Mesothelial cell of epicardium (in vitro differentiated cells): ENCODE results near the gene LDLRAD4. TPM values are rescaled to one million over a fixed set of nuclear protein-coding genes. Genes with fewer than 3 reads are reported as not detected.
A peak's percentile ranks its signal among the peaks of the same experiment; 100 is the strongest.

ENCODE experiments used
- DNase-seq, 2 experiments: peaks; one replicate each; pipeline ENCODE4 v3.0.0; 2021; ENCODE audit warnings: low spot score in 2 of 2; ENCODE audit not compliant: unreplicated experiment in 2 of 2
- H3K27ac Mint-ChIP-seq: 2 replicates; pipeline ENCODE4 v1.8.0; 2021; ENCODE audit warnings: mixed read lengths
- H3K27me3 Mint-ChIP-seq: 2 replicates; pipeline ENCODE4 v1.8.0; 2021; ENCODE audit warnings: low read depth, mixed read lengths
- H3K36me3 Mint-ChIP-seq: 2 replicates; pipeline ENCODE4 v1.8.0; 2021; ENCODE audit warnings: mixed read lengths
- H3K4me1 Mint-ChIP-seq: 2 replicates; pipeline ENCODE4 v1.8.0; 2021; ENCODE audit warnings: mixed read lengths
- H3K4me3 Mint-ChIP-seq: 2 replicates; pipeline ENCODE4 v1.8.0; 2021; ENCODE audit warnings: mild to moderate bottlenecking, moderate library complexity, mixed read lengths
- H3K9me3 Mint-ChIP-seq: 2 replicates; pipeline ENCODE4 v1.8.0; 2021; ENCODE audit warnings: mixed read lengths
- total RNA-seq: library from RNA; stranded (reverse); gene quantifications from 3 replicates; pipeline ENCODE4 v1.2.1, GENCODE V29; 2021
- TF ChIP-seq, protein P1 (sequence below): fragments of 200-600 bp; sonication (generic); IDR thresholded peaks from one replicate; pipeline ENCODE4 v1.5.0; 2021; ENCODE audit warnings: antibody characterized with exemption; ENCODE audit not compliant: unreplicated experiment

LDLRAD4 gene
- total RNA-seq, 1 donor from 2014 or later, result 29.7 TPM

- no peak overlapping the region for H3K4me3 Mint-ChIP-seq
- H3K27me3 Mint-ChIP-seq, result no peaks in the 10 kb centered on the region
- no peaks in the 10 kb centered on the region for H3K36me3 Mint-ChIP-seq
- no peak overlapping the region for H3K27ac Mint-ChIP-seq
- no peaks in the 10 kb centered on the region for H3K9me3 Mint-ChIP-seq
- peak in 1 of 2 experiments; percentile 42 for DNase-seq
- TF ChIP-seq, protein P1, sequence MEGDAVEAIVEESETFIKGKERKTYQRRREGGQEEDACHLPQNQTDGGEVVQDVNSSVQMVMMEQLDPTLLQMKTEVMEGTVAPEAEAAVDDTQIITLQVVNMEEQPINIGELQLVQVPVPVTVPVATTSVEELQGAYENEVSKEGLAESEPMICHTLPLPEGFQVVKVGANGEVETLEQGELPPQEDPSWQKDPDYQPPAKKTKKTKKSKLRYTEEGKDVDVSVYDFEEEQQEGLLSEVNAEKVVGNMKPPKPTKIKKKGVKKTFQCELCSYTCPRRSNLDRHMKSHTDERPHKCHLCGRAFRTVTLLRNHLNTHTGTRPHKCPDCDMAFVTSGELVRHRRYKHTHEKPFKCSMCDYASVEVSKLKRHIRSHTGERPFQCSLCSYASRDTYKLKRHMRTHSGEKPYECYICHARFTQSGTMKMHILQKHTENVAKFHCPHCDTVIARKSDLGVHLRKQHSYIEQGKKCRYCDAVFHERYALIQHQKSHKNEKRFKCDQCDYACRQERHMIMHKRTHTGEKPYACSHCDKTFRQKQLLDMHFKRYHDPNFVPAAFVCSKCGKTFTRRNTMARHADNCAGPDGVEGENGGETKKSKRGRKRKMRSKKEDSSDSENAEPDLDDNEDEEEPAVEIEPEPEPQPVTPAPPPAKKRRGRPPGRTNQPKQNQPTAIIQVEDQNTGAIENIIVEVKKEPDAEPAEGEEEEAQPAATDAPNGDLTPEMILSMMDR, result peak; percentile 39
- H3K4me1 Mint-ChIP-seq, result peaks cover 11% of the 10 kb centered on the region
Measured at GRCh38 chr18:13558124-13558523, 339.6 kb downstream of the LDLRAD4 start.

- Mint-ChIP-seq H3K9me3 (no peaks in the 10 kb centered on the region), H3K27ac (no peak overlapping the region), H3K27me3 (no peaks in the 10 kb centered on the region), H3K36me3 (no peaks in the 10 kb centered on the region), H3K4me1 (peaks cover 11% of the 10 kb centered on the region), H3K4me3 (no peak overlapping the region)
- DNase-seq, result no peak
- TF ChIP-seq, protein P1, result no peak
Measured at GRCh38 chr18:13558790-13559189, 340.2 kb downstream of the LDLRAD4 start.

DNA sequence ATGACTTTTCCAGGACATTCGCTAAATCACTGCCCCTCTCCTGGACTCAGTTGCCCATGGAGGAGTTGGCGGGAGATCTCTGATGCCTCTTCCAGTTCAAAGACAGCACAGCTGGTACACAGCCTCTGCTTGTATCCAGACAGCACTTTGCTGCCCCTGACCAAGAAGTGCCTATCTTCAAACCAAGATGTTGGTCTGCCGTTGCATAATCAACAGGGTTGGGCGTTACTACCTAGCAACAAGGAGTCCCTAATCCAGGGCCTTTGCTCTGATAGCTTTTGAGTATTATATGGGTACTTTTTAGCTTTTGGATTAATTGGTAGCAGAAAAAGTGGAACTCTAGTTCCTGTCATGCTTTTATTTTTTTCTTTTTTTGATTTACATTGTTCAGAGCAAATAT is 341.2 kb downstream of the LDLRAD4 start:
- Mint-ChIP-seq H3K36me3 (no peaks in the 10 kb centered on the region), H3K27me3 (no peaks in the 10 kb centered on the region), H3K9me3 (no peaks in the 10 kb centered on the region), H3K4me3 (no peak overlapping the region), H3K27ac (no peak overlapping the region), H3K4me1 (peaks cover 13% of the 10 kb centered on the region)
- TF ChIP-seq, protein P1, result no peak
- DNase-seq, result no peak

DNA sequence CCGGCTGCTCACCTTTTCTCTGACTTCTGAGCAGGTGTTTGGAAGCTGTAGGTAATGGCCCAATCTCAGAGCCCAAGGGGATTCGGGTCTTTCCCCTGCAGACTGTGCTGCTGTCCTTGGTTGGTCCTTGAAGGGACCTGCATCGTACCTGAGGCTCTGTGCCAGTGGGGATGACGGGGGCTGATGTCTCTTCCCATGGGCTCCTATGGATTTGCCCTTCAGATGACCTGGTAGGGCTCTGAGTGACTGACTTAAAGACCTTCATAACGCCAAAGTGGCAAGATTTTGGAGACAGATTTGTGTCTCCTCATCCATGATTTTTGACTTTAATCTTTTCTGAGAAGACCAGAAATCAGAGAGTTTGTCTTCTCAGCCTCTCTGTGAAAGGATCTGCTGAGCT is 341.7 kb downstream of the LDLRAD4 start:
- peaks cover 13% of the 10 kb centered on the region for H3K4me1 Mint-ChIP-seq
- H3K27ac Mint-ChIP-seq, result no peak overlapping the region
- no peak for DNase-seq
- TF ChIP-seq, protein P1, result no peak
- H3K36me3 Mint-ChIP-seq, result no peaks in the 10 kb centered on the region
- H3K27me3 Mint-ChIP-seq, result no peaks in the 10 kb centered on the region
- H3K9me3 Mint-ChIP-seq, result no peaks in the 10 kb centered on the region
- H3K4me3 Mint-ChIP-seq, result no peak overlapping the region

- Mint-ChIP-seq H3K27ac (no peak overlapping the region), H3K9me3 (no peaks in the 10 kb centered on the region), H3K4me3 (no peak overlapping the region), H3K27me3 (no peaks in the 10 kb centered on the region), H3K4me1 (peaks cover 9% of the 10 kb centered on the region), H3K36me3 (no peaks in the 10 kb centered on the region)
- TF ChIP-seq, protein P1, result no peak
- DNase-seq, result no peak
Measured at GRCh38 chr18:13562494-13563029, 344.0 kb downstream of the LDLRAD4 start.

DNA sequence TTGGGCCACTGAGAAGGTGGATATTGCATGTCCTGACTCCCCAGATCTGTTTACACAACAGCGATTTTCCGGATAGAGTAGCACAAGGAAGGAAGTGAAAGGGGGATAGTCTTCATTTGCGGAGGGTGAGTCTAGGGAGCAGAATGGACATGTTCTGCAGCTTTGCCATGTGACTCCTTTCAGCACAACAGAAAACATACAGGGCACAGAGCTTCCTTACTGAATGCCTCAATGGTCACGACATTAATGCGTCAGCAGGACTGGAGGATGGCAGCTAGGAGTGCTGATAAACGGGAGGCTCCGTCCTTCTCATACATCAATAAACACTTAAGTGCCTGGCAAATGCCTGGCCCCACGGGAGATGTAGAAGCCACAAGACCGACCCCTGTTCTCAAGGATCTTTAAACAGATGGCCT is 344.8 kb downstream of the LDLRAD4 start:
- TF ChIP-seq, protein P1, result no peak
- Mint-ChIP-seq H3K9me3 (no peaks in the 10 kb centered on the region), H3K27ac (no peak overlapping the region), H3K4me1 (peaks cover 7% of the 10 kb centered on the region), H3K36me3 (no peaks in the 10 kb centered on the region), H3K27me3 (no peaks in the 10 kb centered on the region), H3K4me3 (no peak overlapping the region)
- no peak for DNase-seq
